Measurements from ENCODE around the gene C16orf86.
"Not testable (repeated sequence)": the region's sequence is repeated elsewhere in the genome, so short reads cannot be mapped to it uniquely, and the experiment has no call there.

C16orf86 gene

DNA sequence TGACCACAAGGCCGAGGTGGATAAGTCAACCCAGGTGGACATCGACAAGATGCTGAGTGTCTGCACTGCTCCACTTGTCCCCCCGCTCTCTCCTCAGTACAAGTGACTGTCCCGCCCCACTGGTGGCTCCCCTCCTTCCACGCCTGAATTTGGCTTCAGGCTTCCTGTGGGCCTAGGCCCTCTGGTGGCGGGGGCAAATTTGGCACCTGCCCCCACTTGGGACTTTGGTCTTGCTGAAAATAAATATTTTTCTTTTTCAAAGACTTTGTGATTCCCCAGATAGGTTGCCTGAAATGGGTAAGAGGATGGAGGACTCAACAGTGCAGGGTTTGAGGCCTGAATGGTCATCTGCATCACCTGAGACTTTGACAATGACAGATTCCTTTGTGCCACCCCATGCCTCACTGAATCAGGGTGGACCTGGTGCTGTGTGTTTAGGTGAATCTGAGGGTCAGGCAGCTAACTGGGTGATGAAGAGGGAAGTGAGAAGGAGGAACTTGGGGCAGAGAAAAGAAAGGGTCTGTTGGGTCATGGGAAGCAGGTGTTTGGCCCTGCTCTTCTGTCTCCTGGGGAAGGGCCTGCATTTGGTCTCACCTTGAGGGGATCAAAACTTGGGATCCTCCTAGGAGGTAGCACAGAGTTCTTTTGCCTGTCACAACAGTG, 2.0 kb downstream of the C16orf86 start:
- no peak for DNase-seq

GRCh38 chr16:67669499-67670101, 3.0 kb downstream of the C16orf86 start:
- no peak for DNase-seq

GRCh38 chr16:67672306-67672705, 5.7 kb downstream of the C16orf86 start:
- no peak for DNase-seq

- peak; percentile 9 for DNase-seq
These were observed 6.4 kb downstream of the C16orf86 start for GRCh38 chr16:67672739-67673662.

- no peak for DNase-seq
These were observed 7.3 kb downstream of the C16orf86 start for GRCh38 chr16:67673712-67674580.

- DNase-seq, result no peak
These were observed 8.4 kb downstream of the C16orf86 start for GRCh38 chr16:67674851-67675578.

GRCh38 chr16:67675579-67675935, 8.9 kb downstream of the C16orf86 start:
- no peak for DNase-seq

DNA sequence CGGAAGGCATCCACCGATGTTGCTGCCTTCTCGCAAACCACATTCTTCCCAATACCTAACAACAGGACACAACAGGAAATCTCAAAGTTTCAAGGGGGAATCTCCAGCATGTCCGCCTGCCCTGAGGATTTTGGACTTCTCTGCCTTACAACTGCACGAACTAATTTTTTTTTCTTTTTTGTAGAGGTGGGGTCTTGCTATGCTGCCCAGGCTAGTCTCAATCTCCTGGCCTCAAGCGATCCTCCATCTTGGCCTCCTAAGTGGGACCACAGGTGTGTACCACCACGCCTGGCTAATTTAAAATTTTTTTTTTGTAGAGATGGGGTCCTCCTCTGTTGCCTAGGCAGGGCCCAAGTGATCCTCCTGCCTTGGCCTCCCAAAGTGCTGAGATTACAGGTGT, 9.4 kb downstream of the C16orf86 start:
- DNase-seq, result no peak

DNA sequence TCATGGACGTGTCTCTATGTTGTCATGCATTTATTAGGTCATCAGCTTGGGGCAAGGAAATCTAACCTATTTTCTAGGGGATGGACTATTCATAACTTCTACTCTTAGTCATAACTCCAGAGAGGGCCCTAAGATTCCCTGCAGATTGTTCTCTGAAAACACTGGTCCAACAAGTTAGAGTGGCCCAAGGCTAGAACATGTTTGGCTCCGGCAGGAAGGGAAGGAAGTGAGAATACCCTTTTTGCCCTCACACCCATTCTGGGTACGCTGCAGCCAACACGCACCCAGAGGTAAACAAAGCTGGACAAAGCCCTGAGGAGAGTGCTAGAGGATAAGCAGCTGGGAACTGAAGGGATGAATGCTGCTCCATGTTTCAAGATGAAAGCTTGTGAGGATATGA, 9.9 kb downstream of the C16orf86 start:
- no peak for DNase-seq

- DNase-seq, result no peak
These were observed 10.3 kb downstream of the C16orf86 start for GRCh38 chr16:67676939-67677338.

GRCh38 chr16:67677712-67678111, 11.1 kb downstream of the C16orf86 start:
- DNase-seq, result no peak

GRCh38 chr16:67678354-67679023, 11.9 kb downstream of the C16orf86 start:
- no peak for DNase-seq

GRCh38 chr16:67679935-67680897, 13.6 kb downstream of the C16orf86 start:
- no peak for DNase-seq

- no peak for DNase-seq
These were observed 17.2 kb downstream of the C16orf86 start for GRCh38 chr16:67683767-67684166.

DNA sequence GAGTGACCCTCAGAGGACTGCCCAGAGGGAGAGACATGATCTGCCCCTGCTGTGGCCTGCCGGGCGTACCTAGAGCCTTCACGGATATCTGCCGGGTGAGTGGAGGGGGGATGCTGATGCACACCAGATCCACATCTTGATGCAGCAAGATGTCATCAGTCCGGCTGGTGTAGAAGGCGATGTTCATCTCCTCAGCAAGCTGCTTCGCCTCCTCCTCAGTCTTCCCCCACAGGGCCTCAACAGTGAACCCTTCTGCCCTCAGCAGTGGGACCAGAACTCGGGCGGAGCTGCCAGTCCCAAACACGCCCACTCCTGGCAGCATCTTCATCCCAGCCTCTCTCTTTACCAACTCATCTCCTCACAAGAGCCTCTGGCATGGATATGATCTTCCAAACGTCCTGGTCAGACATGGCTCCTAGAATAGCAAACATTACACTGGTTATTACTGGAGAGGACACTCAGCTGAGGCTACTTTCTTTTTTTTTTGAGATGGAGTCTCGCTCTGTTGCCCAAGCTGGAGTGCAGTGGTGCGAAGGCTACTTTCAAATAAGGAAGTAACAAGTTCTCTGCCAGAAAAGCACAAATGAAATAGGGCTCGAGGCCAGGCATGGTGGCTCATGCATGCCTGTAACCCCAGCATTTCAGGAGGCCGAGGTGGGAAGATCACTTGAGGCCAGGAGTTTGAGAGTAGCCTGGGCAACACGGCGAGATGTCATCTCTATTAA, 18.9 kb downstream of the C16orf86 start:
- DNase-seq, result no peak

DNA sequence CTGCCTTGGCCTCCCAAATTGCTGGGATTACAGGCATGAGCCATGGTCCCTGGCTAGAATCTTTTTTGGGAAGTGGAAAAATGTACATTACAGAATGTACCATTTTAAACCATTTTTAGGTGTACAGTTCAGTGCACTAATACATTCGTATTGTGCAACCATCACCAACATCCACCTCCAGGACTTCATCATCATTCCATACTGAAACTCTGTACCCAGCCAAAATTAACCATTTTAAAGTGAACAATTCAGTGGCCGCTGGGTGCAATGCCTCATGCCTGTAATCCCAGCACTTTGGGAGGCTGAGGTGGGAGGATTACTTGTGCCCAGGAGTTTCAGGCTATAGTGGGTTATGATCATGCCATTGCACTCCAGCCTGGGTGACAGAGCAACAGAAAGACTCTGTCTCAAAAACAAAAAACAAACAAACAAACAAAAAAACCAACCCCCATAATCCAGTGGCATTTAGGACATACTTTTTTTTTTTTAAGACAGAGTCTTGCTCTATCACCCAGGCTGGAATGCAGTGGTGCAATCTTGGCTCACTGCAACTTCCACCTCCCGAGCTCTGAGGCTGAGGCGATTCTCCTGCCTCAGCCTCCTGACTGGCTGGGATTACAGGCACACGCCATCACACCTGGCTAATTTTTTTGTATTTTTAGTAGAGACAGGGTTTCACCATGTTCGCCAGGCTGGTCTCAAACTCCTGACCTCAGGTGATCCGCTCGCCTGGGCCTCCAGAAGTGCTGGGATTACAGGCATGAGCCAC, 27.1 kb downstream of the C16orf86 start:
- DNase-seq, result not testable (repeated sequence)

DNA sequence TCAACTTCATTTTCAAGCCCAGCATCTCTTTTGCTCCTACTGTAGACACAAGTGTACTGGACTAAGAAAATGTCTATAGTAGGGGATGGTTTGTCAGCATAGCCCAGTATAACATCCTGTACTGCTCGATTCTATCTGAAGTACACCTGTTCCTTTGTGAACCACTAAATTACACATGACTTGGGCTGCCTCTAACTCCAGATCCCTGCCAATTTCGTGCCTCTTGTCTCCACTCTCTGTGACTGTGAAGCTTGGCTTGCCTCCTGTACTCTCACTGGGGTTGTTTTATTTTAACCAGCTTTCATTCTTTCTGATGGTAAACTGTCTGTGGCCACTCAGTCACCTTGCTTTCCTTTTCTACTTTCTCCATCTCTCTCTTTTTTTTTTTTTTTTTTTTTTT, 28.0 kb downstream of the C16orf86 start:
- DNase-seq, result no peak

DNA sequence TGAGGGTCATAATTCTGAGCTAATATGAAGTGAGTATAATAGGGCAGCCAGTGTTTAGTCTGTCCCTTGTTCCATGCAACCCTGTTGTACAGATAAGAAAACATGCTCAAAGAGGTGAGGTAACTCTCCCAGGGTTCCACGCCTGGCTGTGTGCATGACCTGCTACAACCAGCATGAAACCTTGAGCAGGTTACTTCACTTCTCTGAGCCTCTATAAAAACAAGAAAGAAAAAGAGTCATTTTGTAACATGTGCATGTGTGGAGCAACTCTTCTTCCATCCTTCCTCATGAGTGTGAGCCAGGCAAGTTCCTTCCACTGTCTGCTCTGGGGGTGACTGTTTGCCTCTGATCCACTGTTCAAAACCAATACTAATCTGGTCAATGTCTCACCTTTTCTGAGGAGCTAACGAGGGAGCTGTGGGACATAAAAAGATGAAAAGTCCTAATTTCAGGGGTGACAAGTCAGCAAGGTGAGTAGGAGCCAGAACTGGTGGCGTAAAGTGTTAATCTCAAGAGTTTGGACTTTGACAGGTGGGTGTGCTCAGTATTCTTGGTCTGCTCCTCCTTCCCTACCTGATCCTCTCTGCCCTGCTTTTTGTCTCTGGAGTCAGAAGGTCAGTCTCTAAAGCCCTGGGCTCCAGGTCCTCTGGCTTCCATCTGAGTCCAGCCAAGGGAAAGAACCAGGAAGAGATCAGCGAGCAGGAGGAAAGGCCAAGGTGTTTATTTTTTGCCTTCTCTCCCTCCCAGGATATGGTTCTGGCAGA, 31.0 kb downstream of the C16orf86 start:
- DNase-seq, result no peak

All from NCI-H1694 (cell line).